Endothelial cell of umbilical vein (primary cell): ENCODE results near the gene GIPC3. TPM values are rescaled to one million over a fixed set of nuclear protein-coding genes. Genes with fewer than 3 reads are reported as not detected.

Source experiments
- BruUV-seq: library from RNA; stranded (reverse); fragments of 400-500 nt; replicated peaks from 2 replicates; lab custom pipeline; 2021; lab: Mats Ljungman, UMichigan
- CTCF ChIA-PET: fragments of 300-600, 350-600 bp; sonication (Branson Sonifier 250); formaldehyde crosslinking; loops from one replicate; lab custom pipeline; 2021; ENCODE audit warnings: antibody characterized with exemption, inconsistent platforms; lab: Charles Lee
- POLR2A ChIA-PET: fragments of 300-600, 350-600 bp; sonication (Branson Sonifier 250); formaldehyde crosslinking; loops from one replicate; lab custom pipeline; 2021; ENCODE audit warnings: antibody characterized with exemption, inconsistent platforms; lab: Charles Lee
- DNase-seq: peaks from one replicate; pipeline ENCODE4 v3.0.0-alpha.2; 2011; ENCODE audit warnings: low read depth, low spot score
- FAIRE-seq: peaks from 2 replicates; lab custom pipeline; 2011; peaks lifted over from hg19 to GRCh38; lab: Jason Lieb, UNC
- H2AFZ ChIP-seq: 2 replicates; pipeline ENCODE4 v1.6.0; 2012; ENCODE audit warnings: low read depth, low read length, control low read depth, inconsistent platforms
- H3K27ac ChIP-seq: 2 replicates; pipeline ENCODE4 v1.5.1; 2011; ENCODE audit warnings: low read depth, mild to moderate bottlenecking, control low read depth, low read length, moderate library complexity; ENCODE audit not compliant: insufficient read depth
- H3K27me3 ChIP-seq, 2 experiments: 2 replicates each; pipeline versions ENCODE4 v1.6.0 to v1.6.1; 2011; ENCODE audit warnings: low read length in 2 of 2, mixed read lengths in 1 of 2; ENCODE audit not compliant: control insufficient read depth in 2 of 2, insufficient read depth in 2 of 2
- H3K36me3 ChIP-seq, 2 experiments: 2 replicates in 1 of 2; 3 replicates in 1 of 2; pipeline ENCODE4 v1.5.1; 2011; ENCODE audit warnings: low read length in 2 of 2, mild to moderate bottlenecking in 1 of 2, moderate library complexity in 1 of 2; ENCODE audit not compliant: control insufficient read depth in 2 of 2, insufficient read depth in 2 of 2; ENCODE audit errors: extremely low read depth in 1 of 2
- H3K4me1 ChIP-seq: 3 replicates; pipeline ENCODE4 v1.5.1; 2011; ENCODE audit warnings: mild to moderate bottlenecking, low read length; ENCODE audit not compliant: control insufficient read depth, insufficient read depth; ENCODE audit errors: extremely low read depth
- H3K4me2 ChIP-seq: 2 replicates; pipeline ENCODE4 v1.6.1; 2011; ENCODE audit warnings: low read length, control low read depth, mixed read lengths; ENCODE audit not compliant: insufficient read depth
- H3K4me3 ChIP-seq, 3 experiments: fragments of 200-600 bp in 1 of 3; sonication (generic), shearing (Covaris generic) in 1 of 3; replicated peaks in 1 of 3; 2 replicates each; pipeline ENCODE4 v1.5.1; 2011 to 2016; ENCODE audit warnings: control low read depth in 3 of 3, low read length in 3 of 3, mild to moderate bottlenecking in 2 of 3, inconsistent platforms in 1 of 3, low read depth in 1 of 3, moderate library complexity in 1 of 3; ENCODE audit not compliant: insufficient read depth in 1 of 3
- H3K79me2 ChIP-seq: 2 replicates; pipeline ENCODE4 v1.6.0; 2012; ENCODE audit warnings: low read length, inconsistent platforms; ENCODE audit not compliant: control insufficient read depth, insufficient read depth
- H3K9ac ChIP-seq: replicated peaks from 2 replicates; pipeline ENCODE3; 2011; ENCODE audit warnings: low read length, control low read depth; ENCODE audit not compliant: insufficient read depth; ENCODE audit errors: extremely low read depth
- H3K9me1 ChIP-seq: replicated peaks from 3 replicates; pipeline ENCODE4 v1.6.0; 2011; ENCODE audit warnings: mild to moderate bottlenecking, low read length; ENCODE audit not compliant: control insufficient read depth, insufficient read depth; ENCODE audit errors: extremely low read depth
- H3K9me3 ChIP-seq: replicated peaks from 2 replicates; pipeline ENCODE4 v1.5.1; 2012; ENCODE audit warnings: low read length, inconsistent platforms; ENCODE audit not compliant: control insufficient read depth, insufficient read depth
- H4K20me1 ChIP-seq: replicated peaks from 2 replicates; pipeline ENCODE3; 2011; ENCODE audit warnings: mild to moderate bottlenecking, low read length; ENCODE audit not compliant: control insufficient read depth, insufficient read depth; ENCODE audit errors: extremely low read depth
- CTCF ChIP-seq, 2 donors: IDR thresholded peaks; 1 replicate in 1 of 2; 2 replicates in 1 of 2; pipeline ENCODE4 v1.5.1; 2011; ENCODE audit warnings: low read length in 2 of 2, mild to moderate bottlenecking in 2 of 2, moderate library complexity in 2 of 2, control low read depth in 1 of 2, inconsistent platforms in 1 of 2, low read depth in 1 of 2; ENCODE audit not compliant: insufficient read depth in 1 of 2; ENCODE audit errors: extremely low read depth in 1 of 2
- EZH2 ChIP-seq: IDR thresholded peaks from 2 replicates; pipeline ENCODE4 v1.6.1; 2012; ENCODE audit warnings: borderline replicate concordance, low read depth, mild to moderate bottlenecking, moderate library complexity, low read length, inconsistent platforms; ENCODE audit not compliant: severe bottlenecking
- FOS ChIP-seq: IDR thresholded peaks from 2 replicates; pipeline ENCODE4 v1.6.1; 2011; ENCODE audit warnings: mild to moderate bottlenecking, low read length, moderate library complexity, borderline replicate concordance; ENCODE audit not compliant: insufficient read depth
- GATA2 ChIP-seq: IDR thresholded peaks from 2 replicates; pipeline ENCODE4 v1.7.0; 2011; ENCODE audit warnings: low read depth, mild to moderate bottlenecking, moderate library complexity, mixed read lengths, low read length; ENCODE audit not compliant: insufficient read length, insufficient read depth
- JUN ChIP-seq: IDR thresholded peaks from 2 replicates; pipeline ENCODE4 v1.6.1; 2011; ENCODE audit warnings: borderline replicate concordance, low read depth; ENCODE audit not compliant: insufficient read length, insufficient read depth
- POLR2A ChIP-seq: IDR thresholded peaks from 2 replicates; pipeline ENCODE4 v1.6.1; 2012; ENCODE audit warnings: low read depth, mild to moderate bottlenecking, control low read depth, low read length
- POLR2AphosphoS5 ChIP-seq: IDR thresholded peaks from 2 replicates; pipeline ENCODE4 v1.6.1; 2012; ENCODE audit warnings: low read depth, mild to moderate bottlenecking, control low read depth, low read length, moderate library complexity; ENCODE audit not compliant: insufficient read depth
- dilution Hi-C: fragments of 300-500 bp; cut with MboI; formaldehyde crosslinking; loops from one replicate; pipeline ENCODE4 v1.15.0; 2019; ENCODE audit warnings: low sequenced_read_pairs; ENCODE audit not compliant: extremely low pct_ligation_motif_present
- intact Hi-C: fragments of 100-400 bp; cut with micrococcal nuclease; formaldehyde crosslinking; loops from one replicate; pipeline ENCODE4 v1.10.0; 2022
- polyA plus RNA-seq, 4 experiments: library from polyadenylated mRNA; depleted of rRNA in 3 of 4; stranded (reverse) in 3 of 4; unstranded in 1 of 4; fragments of >200 nt; gene quantifications; 2 replicates each; pipeline versions ENCODE4 v1.2.1 to v1.2.3, GENCODE V29; 2011 to 2012; ENCODE audit warnings: missing spikeins in 1 of 4
- total RNA-seq: library from RNA; stranded (reverse); gene quantifications from 2 replicates; pipeline ENCODE4 v1.2.3, GENCODE V29; 2021

The GIPC3 gene
- total and polyA plus RNA-seq, 2 donors (not counting 3 experiments of a cell fraction or from before 2014, with no cell fraction given): 2.2 to 6.6 TPM

- DNase-seq: no peak
- no peak for FAIRE-seq
- H3K9me3 ChIP-seq: no peaks in the 10 kb centered on the region
- TF ChIP-seq EZH2 (no peak), CTCF (IDR thresholded peaks at IDR 0.05; ENCODE audit: extremely low read depth in 1 of 2, insufficient read depth in 1 of 2, low read depth in 1 of 2, low read length in 2 of 2) (no peak), GATA2 (no peak), FOS (no peak), JUN (no peak), POLR2A (no peak), POLR2AphosphoS5 (no peak)
- H3K9ac ChIP-seq: no peak overlapping the region
- no peak overlapping the region for H2AFZ ChIP-seq
- H3K27me3 ChIP-seq: no peaks in the 10 kb centered on the region
- H3K36me3 ChIP-seq: peaks cover 5 to 36% of the 10 kb centered on the region in 2 experiments
- CTCF ChIA-PET: interaction anchor here (1.3 to 1.5 kb wide), 2 partner anchors 10 to 12 kb away, joined by 3 to 4 read pairs; no protein-coding TSS in a partner anchor
- no peak overlapping the region for H3K4me2 ChIP-seq
- no peak overlapping the region for H3K27ac ChIP-seq
- POLR2A ChIA-PET: interaction anchor here (0.6 kb wide), 1 partner anchor 16 kb away, joined by 6 read pairs; no protein-coding TSS in a partner anchor
- no peaks in the 10 kb centered on the region for H3K4me1 ChIP-seq
- no peaks in the 10 kb centered on the region for H4K20me1 ChIP-seq
- no TSS peak for BruUV-seq
- H3K9me1 ChIP-seq: no peaks in the 10 kb centered on the region
- intact Hi-C loops: no loop called here
- H3K79me2 ChIP-seq: no peaks in the 10 kb centered on the region
- no peak overlapping the region for H3K4me3 ChIP-seq
- dilution Hi-C loops: no loop called here
Measured at GRCh38 chr19:3536429-3537100, 48.7 kb upstream of the GIPC3 start.
